SIG-M5 treated with dmso at 0.1 percent for 504 hours (cell line): ENCODE results near the gene IFIT1.
"Not testable (repeated sequence)": the region's sequence is repeated elsewhere in the genome, so short reads cannot be mapped to it uniquely, and the experiment has no call there.

Experiments
- DNase-seq: peaks from one replicate; lab custom pipeline; 2025; ENCODE audit not compliant: unreplicated experiment; lab: John Stamatoyannopoulos, UW

Gene IFIT1

DNA sequence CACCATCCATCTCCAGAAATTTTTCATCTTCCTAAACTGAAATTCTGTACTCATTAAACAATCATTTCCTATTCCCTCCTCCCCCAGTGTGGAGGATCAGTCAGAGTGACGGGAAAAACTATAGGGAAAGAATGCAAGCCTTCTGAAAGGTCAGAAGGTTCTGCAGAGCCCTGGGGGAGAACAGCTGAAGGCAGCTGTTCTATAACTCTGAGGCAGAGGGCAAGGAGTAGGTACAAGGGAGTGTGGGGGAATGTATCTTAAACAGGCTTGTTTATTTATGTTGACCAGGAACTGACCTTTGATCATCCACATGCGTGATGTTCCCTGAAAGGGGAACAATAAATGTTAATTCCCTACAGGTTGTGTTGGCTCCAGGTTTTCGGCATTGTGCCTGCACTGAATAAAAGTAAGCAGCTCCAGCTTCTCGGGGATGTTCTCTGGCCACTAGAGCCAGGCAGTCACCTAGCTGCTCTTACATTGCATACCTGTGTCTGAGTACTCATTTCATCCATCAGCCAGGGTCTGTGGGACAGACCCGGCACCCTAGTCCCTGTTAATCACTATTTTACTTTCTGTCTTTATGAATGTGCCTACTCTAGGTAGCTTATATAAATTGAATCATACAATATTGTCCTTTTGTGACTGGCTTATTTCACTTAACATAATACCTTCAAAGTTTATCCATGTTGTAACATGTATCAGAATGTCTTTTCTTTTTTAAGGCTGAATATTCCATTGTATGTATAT is 5.8 kb downstream of the IFIT1 start:
- DNase-seq = no peak

DNA sequence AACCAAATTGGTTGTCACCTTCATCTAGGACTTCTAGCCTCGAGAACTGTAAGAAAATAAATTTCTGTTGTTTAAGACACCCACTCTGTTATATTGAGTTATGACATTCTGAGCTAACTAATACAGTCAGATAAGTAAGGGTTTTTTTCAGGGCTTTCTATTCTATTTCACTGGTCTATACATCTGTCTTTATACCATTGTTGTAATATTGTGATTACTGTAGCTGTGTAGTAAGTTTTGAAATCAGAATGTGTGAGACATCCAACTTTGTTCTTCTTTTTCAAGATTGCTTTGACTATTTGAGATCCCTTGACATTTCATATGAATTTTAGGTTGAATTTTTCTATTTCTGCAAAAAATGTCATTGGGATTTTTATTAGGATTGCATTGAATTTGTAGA is 7.5 kb downstream of the IFIT1 start:
- DNase-seq = peak; percentile 1

DNA sequence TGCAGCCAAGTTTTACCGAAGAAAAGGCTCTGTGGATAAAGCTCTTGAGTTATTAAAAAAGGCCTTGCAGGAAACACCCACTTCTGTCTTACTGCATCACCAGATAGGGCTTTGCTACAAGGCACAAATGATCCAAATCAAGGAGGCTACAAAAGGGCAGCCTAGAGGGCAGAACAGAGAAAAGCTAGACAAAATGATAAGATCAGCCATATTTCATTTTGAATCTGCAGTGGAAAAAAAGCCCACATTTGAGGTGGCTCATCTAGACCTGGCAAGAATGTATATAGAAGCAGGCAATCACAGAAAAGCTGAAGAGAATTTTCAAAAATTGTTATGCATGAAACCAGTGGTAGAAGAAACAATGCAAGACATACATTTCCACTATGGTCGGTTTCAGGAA is 10.6 kb downstream of the IFIT1 start:
- no peak for DNase-seq

DNA sequence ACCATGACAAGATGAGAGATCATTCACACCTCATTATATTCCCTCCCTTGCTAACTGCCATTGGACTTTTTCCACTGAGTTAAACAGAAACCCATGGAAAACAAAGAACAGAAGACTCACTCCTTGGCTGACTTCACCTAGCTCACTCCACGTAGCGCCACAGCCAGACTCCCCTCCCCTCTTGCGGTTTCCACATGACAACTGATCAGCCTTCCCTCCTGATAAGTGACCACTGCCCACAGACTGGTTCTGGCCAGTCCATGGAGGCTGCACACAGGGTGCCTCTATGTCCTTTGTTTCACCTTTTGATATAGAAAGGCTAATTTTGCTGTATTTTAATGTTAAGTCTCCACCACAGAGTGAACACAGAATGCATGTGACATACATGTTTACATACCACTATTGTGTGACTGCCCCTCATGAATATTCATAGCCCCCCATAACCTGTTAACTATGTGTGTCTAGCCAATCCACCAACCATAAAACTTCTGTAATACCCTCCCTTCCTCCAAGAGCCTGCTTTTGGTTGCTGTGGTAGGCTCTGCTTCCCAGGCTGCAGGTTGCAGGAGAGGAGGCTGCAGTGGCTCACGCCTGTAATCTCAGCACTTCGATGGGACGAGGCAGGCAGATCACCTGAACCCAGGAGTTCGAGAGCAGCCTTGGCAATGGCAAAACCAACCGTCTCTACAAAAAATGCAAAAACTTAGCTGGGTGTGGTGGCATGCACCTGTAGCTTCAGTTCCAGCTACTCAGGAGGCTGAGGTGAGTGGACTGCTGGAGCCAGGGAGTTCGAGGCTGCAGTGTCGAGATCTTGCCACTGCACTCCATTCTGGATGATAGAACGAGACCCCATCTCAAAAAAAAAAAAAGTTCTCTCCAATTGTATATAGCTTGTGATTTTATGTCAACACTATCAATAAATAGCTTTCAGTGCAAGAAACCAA is 12.0 kb downstream of the IFIT1 start:
- no peak for DNase-seq

DNA sequence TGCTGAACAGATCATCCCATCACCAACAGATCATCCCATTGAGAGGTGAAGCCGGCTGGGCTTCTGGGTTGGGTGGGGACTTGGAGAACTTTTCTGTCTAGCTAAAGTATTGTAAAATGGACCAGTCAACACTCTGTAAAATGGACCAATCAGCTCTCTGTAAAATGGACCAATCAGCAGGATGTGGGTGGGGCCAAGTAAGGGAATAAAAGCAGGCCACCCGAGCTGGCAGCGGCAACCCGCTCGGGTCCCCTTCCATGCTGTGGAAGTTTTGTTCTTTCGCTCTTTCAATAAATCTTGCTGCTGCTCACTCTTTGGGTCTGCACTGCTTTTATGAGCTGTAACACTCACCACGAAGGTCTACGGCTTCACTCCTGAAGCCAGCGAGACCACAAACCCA is 13.8 kb downstream of the IFIT1 start:
- not testable (repeated sequence) for DNase-seq

DNA sequence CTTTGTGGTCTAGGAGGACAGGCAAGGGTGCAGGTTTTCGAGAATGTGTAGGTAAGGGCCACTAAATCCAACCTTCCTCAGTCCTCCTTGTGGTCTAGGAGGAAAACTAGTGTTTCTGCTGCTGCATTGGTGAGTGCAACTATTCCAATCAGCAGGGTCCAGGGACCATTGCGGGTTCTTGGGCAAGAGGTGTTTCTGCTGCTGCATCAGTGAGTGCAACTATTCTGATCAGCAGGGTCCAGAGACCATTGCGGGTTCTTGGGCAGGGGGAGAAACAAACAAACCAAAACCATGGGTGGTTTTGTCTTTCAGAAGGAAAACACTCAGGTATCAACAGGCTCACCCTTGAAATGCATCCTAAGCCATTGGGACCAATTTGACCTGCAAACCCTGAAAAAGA is 15.4 kb downstream of the IFIT1 start:
- not testable (repeated sequence) for DNase-seq

DNA sequence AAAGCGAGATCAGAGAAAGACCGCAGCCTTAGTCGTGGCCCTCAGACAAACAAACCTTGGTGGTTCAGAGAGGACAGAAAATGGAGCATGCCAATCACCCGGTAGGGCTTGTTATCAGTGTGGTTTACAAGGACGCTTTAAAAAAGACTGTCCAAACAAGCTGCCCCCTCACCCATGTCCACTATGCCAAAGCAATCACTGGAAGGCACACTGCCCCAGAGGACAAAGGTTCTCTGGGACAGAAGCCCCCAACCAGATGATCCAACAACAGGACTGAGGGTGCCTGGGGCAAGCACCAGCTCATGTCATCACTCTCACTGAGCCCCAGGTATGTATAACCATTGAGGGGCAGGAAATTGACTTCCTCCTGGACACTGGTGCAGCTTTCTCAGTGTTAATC is 16.9 kb downstream of the IFIT1 start:
- DNase-seq = not testable (repeated sequence)

DNA sequence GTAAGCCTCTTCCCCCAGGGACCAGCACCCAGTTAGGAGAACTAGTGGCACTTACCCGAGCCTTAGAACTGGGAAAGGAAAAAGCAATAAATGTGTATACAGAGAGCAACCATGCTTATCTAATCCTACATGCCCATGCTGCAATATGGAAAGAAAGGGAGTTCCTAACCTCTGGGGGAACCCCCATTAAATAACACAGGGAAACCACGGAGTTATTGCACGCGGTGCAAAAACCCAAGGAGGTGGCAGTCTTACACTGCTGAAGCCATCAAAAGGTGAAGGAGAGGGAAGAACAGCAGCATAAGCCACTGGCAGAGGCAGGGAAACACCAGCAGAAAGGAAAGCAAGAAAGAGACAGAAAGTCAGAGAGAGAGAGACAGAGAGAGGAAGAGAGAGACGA is 18.1 kb downstream of the IFIT1 start:
- not testable (repeated sequence) for DNase-seq

DNA sequence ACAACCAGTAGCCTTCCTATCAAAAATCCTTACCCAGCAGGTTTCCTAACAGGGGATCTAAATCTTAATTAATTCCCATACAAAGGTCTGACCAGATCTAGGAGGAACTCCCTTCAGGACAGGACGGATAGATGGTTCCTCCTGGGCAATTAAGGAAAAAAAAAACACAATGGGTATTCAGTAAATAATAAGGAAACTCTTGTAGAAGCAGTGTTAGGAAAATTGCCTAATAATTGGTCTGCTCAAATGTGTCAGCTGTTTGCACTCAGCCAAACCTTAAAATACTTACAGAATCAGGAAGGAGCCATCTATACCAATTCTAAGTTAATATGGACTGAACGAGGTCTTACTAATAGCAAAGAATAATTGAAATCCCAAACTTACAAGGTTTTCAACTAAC is 18.7 kb downstream of the IFIT1 start:
- not testable (repeated sequence) for DNase-seq

DNA sequence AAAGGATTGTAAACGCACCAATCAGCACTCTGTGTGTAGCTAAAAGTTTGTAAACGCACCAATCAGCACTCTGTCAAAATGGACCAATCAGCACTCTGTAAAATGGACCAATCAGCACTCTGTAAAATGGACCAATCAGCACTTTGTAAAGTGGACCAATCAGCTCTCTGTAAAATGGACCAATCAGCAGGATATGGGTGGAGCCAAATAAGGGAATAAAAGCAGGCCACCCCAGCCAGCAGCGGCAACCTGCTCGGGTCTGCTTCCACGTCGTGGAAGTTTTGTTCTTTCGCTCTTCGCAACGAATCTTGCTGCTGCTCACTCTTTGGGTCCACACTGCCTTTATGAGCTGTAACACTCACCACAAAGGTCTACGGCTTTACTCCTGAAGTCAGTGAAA is 19.9 kb downstream of the IFIT1 start:
- DNase-seq = not testable (repeated sequence)

DNA sequence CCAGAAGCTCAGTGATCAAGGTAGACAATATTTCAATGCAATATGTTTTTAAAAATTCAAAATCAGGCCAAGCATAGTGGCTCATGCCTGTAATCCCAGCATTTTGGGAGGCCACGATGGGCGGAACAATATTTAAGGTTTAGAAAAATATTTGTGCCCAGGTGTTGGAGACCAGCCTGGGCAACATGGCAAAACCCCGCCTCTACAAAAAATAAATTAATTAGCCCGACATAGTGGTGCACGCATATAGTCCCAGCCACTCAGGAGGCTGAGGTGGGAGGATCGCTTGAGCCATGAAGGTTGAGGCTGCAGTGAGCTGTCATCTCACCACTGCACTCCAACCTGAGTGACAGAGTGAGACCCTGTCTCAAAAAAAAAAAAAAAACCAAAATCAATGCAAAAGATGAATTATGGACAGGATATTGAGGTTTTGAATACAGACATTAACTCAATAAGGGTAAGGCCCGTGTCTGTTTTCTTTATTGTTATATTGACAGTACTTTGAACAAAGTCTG is 21.0 kb downstream of the IFIT1 start:
- DNase-seq = no peak

DNA sequence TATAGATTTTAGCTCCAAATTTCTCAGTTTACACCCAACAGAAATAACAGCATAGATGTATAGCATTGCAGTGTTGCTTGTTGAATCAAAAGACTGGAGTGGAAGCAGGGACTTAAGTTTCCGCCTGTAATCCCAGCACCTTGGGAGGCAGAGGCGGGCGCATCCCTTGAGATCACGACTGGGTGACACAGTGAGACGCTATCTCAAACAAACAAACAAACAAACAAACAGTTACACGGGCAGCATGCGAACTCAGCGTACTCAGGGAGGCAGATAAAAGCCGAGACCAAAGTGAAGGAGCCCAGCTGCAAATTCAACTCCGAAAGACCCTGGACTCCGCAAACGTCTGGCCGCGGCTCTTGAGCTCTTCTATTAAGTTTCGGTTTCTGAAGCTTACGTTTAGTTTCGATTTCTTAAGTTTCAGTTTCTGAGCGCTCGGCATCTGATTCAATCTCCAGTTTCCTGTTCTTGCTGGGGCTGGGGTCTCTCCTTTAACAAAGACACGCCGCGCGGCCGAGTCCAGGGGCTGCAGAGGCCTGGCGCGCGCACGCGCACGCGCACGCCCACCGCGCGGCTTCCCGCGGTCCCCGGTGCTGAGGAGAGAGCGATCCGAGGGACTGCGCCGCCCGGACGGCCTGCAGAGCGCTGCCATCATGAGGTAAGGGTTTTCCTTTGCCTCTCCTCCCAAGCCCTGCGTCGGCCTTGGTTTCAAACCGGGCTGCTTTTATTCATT is 21.9 kb downstream of the IFIT1 start, which contains the start of gene IFIT5:
TSS of gene IFIT5 (plus strand) at position 423 of the 733 bp plus-strand sequence. CDS start at position 654, 231 bp downstream.
- peak; percentile 60 for DNase-seq

DNA sequence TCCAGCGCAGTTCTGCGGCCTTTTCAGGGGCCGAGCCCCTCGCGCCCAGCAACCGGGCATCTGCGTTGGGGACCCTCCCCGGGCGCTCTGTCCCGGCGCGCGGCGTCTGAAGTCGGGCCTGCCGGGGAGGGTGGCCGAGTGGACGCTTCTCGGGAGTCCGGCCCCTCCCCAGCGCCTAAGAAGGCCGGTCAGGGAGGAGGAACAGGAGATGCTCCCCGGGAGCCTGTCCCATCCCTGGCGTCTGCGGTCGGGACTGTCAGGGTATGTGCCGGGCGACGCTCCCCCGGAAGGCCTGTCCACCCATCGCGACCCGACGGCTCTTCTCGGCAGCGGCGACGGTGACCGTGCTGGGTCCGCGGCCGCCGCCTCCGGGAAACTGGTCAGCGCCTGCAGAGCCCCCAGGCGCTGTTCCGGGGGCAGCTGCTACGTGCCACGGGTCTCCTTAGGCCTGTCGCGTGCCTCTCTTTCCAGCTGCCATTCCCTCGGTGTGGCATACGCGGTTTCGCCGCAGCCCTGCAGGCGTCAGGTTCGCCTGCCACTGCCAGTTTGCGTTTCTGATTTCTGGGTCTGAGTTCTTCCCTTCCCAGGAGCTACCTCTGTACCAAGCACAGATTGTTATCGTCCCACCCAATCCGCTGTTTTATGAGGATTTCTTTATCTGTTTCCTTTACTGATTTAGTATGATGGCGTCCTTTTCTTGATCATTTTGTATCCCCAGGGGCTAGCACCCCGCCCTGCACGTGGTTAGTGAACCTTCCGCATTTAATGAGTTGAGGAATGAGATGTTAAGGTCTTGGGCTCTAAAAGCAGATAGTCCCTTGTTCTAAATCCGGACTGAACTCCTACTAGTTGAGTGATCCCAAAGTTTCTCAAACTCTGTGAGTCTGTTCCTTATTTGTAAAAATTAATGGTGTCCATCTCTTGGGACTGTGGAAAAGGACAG is 22.7 kb downstream of the IFIT1 start:
- no peak for DNase-seq

DNA sequence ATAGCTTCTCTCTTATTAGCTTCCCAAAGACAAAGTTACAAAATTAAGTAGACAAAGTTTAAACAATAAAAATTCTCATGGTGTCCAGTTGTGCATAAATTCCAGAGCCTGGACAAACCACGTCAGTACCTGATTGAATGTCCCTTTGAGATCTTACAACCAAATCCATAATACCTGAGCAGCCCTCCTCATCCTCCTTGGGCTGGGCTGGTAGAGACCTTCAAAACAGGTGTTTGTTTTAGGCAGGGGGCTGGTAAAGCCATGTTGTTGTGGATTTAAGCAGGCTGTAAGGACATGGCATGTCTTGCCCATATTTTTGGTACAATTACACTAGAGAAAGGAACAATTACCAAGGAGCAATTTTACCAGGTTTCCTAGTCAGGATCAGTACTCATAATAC is 24.0 kb downstream of the IFIT1 start:
- DNase-seq = no peak

DNA sequence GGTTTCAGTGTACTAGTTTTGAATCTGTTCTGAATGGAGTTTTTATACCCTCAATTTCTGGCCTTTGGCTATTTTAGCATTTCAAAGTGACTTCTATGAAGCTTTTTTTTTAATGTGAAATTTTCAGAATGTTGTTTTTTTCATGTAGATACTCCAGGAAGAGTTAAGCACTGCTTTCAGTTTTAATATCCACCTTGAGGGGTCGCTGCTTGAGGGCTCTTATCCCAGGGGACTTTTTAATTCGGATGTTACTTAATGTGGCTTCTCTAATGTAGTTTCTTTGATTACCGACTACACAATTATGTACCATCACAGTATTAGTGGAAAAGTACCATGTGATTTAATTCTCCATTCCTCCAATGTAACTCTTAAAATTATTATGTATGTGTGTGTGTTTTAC is 27.1 kb downstream of the IFIT1 start:
- no peak for DNase-seq

DNA sequence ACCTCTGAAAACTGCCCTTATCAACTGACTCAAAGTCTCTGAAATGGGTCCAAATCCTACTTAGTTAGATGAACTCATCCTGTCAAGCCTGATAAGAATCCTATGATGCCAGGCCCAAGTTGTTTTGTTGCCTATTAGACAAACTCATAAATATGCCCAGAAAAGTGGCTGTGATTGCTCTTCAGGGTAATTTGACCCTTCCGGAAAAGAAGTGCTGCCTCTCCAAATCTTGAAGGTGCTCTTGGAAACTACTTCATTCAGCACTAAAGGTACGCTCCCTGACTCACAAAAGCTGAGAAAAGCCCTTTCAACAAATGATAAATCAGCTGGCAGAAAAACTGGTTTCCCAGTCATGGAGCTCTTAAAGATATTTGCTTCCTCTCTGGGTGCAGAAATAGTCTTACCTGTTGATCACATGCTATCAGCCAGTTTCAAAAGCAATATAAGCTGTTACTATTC is 28.6 kb downstream of the IFIT1 start:
- no peak for DNase-seq

DNA sequence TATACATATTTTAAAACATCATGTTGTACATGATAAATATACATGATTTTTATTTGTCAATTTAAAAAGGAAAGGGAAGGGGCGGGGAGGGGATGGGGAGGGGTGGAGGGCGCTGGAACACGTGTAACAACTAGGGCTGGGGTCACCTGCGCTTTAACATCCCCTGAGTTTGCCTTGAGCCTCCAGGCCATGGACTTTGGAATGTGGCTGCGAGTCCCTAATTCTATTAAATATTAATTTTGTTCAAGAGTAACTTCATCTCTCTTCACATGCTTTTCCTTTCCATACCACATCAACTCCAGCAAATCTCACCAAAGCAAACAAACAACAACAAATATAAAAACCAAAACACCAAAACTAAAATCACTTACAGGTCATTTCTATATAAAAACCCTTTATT is 32.6 kb downstream of the IFIT1 start:
- DNase-seq = no peak

DNA sequence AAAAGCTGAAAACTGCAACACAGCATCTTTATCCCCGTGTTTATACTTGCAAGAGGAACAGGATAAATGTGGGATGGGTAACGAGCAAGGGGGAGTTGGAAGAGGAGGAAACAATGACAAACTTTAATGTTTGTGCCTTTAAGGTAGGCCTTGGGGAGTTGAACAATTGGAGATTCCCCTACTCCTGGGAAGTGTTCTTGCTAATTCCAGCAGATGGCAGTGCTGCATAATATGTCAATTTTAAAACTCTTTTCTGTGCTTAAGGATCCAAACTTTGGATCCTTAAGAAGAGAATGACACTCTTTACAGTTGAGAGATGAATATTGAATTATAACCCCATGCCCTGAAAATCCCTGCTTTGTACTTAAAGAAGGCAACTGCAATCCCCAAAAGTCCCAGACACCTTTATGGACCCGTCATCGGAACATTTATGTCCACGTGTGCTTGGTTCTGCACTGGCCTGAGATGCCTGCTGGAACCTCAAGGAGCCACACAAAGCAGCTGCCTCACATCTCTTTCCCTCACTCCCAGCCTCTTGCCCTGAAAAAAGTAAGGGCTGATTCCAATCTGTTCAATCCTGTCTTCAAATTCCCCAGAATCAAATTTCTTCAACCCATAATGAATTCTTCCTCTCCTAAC is 33.9 kb downstream of the IFIT1 start:
- DNase-seq = peak; percentile 30

DNA sequence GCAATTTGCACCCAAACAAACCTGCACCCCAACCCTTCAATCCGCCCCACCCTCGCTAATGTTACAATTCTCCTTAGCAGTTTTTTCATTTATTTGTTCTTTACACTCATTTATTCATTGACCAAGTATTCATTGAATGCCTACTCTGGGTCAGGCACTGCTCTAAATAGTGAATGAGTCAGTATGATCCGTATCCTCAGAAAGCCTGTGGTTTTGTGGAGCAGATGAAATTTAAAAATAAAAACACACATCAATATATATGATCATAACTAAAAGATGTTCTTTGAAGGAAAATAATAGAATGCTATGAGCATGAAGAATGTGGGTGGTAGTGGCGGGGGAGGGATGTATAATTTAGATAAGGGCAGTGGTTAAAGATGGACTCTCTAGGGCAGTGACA is 35.2 kb downstream of the IFIT1 start:
- no peak for DNase-seq
